ENCODE data around the gene CCNI.
A peak's percentile ranks its signal among the peaks of the same experiment; 100 is the strongest.
"Not testable (repeated sequence)": the region's sequence is repeated elsewhere in the genome, so short reads cannot be mapped to it uniquely, and the experiment has no call there.

The CCNI gene

DNA sequence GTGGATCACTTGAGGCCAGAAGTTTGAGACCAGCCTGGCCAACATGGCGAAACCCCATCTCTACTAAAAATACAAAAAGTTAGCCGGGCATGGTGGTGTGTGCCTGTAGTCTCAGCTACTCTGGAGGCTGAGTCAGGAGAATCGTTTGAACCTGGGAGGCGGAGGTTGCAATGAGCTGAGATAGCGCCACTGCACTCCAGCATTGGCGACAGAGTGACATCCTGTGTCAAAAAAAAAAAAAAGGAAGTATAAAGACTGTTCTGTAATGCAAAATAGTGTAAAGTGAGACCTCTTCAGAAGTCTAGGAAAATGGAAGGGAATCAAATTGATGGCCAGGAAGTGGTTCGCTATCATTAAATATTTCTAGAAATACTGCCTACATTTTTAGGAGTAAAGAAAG, 5.0 kb upstream of the CCNI start:
- not testable (repeated sequence) for DNase-seq

DNA sequence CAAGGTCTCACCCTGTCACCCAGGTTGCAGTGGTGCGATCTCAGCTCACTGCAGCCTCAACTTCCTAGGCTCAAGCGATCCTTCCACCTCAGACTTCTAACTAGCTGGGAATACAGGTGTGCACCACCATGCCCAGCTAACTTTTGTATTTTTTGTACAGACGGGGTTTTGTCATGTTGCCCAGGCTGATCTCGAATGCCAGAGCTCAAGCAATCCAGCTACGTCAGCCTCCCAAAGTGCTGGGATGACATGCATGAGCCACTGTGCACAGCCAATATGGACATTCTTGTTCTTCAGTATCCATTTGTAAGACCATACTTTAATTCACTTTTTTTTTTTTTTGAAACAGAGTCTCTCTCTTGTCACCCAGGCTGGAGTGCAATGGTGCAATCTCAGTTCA, 3.5 kb upstream of the CCNI start:
- DNase-seq: no peak

DNA sequence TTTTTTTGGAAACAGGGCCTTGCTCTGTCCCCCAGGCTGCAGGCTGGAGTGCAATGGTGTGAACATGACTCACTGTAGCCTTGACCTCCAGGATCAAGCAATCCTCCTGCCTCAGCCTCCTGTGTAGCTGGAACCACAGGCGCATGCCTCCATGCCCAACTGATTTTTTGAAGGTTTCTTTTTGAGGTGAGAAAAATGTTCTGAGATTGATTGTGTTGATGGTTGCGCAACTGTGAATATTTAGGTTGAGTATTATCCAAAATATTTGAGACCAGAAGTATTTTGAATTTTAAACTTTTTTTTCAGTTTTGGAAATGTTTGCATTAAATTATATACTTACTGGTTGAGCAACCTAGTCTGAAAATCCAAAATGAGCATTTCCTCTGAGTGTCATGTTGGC, 2.6 kb upstream of the CCNI start:
- DNase-seq: no peak

DNA sequence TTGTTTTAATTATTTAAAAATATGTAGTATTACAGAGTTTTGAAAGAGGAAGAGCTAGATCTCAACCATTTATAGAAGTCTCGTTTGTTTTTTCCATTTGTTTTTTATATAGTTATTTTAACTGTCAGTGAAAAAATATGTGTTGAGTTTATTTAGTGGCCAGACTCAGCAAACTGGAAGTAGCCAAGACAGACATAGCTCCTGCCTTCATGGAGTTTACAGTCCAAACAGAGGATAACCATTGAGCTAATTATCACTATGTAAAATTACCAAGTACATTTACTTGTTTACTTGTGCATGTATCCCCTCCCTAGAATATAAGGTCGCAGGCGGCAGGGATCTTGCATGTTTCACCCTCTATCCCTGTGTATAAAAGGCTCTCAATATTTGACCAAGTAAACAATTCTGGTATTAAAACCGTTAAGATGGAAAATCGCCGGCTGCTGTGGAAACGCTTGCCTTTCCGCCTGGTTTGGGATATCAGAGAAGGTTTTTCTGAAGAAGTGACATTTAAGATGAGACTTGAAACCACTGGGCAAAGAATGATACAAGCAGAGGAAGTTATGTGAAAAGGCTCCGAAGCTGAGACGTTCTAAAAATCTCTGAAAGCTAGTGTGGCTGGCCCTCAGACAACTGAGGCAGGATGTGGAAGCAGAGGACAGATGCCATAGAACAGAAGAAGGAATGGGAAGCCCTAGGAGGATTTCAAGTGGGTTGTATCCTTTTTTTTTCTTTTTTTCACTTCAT, 1.3 kb upstream of the CCNI start:
- DNase-seq: no peak

DNA sequence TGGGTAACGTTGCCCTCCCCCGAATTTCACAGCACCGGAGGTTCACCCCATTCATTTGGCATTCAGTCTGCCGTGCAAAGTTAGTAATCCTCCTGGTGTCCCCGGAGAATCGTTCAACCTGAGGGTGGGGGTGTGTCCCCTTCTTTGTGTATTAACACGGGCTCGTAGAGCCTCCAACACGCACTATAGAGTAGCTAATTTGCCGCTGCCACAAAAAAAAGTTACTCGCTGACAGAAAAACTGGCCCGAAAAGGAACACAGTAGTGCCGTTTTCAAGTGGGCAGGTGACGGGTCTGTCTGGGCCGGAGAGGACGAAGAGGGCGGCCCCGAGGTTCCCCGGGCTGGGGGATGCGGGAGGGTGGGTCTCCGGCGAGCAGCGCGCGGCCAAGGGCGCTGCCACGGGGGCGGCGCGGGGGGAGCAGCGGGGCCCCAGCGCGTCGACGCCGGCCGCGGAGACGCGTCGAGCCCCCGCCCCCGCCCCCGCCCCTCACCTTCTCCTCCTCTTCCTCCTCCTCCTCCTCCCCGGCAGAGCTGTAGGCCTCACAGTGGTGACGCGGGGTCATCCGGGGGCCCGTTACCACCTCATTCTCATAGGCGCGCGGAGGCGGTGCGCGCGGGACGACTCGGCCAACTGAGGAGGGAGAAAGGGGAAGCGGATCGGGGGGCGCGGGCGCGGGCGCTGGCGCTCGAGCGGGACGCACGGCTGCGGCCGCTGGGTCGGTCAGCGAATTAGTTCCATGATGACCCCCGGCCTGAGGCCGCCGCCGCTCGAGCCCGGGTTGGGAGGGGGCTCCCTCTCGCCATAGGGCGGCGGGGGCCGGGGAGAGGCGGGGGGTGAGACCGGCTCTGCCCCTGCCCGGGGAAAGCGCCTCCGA, 571 bp downstream of the CCNI start:
- no peak for DNase-seq

DNA sequence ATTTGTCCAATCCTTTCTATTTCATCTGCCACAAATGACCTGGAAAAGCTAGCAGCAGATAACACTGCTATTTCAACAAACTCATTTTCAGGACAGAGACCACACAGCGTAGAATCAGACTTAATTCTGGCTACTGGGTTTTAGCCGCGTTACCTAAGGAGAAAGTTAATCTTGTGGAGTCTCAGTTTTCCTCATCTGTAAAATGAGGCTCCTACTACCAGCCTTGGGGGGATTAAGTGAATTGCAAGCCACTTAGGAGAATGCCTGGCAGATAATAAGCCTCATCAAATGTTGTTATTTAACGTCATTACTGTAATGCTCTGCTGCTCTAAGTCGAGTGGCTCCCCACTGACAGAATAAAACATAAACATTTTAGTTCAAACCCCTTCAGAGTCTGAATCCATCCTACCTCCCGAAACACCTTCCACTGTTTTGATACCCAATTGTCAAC, 1.4 kb downstream of the CCNI start:
- DNase-seq: no peak

DNA sequence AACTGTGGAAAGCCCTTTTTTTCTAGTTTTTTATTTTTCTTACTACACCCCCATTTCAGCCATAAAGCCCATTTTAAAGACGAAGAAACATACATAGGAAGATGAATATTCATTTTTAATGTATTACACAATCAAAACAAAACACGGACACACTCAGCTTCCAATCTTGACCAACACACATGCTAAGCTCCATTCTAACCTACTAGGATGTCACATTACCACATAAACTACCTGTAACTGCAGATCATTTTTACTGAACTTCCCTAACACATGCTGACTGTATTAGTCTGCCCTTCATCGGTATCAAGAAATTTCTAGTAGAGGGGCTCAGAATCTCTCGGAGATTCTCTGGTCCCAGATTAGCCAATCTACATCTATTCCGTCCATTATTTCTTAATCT, 1.8 kb downstream of the CCNI start:
- DNase-seq: no peak

DNA sequence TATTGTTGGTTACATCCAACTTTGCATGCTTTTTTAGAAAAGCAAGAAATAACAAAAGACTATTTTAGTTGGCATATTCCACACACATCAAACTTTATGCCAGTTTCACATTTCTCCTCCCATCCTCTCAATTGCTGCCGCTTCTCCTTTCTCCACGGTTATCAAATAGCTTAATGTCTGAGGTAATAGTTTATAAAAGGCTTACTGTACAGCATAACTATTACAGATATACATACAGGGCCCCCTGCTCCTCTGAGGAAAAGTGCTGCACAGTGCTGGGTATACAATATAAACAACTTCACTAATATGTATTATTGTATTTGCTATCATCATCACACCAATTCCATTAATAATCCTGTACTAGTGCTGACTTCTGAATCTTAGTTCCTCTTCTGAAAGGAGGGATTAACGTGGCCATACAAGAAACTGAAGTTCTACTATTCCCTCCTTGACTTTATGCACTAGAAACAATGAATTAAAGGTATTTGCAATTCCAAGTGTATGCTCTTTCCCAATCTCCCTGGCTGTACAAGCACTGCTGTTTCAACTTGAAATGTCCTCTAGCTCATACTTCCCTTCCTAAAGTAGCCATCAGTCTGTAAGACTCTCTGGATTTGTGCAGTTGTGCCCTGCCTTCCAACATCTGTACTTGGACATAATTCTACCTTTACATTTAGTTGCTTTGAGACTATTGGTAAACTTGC, 2.5 kb downstream of the CCNI start:
- no peak for DNase-seq

DNA sequence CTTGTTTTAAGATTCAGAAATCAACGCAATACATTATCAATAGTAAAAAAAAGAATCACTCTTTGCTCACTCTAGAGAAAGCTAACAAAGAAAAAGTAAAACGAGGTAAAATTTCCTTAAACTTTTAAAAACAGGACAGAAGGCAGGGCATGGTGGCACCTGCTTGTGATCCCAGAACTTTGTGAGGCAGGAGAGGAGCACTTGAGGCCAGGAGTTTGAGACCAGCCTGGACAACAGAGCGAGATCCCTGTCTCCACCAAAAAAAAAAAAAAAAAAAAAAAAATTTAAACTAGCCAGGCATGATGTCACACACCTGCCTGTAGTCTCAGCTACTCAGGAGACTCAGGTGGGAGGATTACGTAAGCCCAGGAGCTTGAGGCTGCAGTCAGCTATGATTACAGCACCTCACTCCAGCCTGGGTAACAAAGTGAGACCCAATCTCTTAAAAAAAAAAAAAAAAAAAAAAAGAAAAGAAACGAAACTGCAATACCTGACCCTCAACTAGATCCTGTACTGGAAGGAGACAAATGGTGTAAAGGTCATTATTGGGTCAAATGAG, 3.5 kb downstream of the CCNI start:
- DNase-seq: no peak

DNA sequence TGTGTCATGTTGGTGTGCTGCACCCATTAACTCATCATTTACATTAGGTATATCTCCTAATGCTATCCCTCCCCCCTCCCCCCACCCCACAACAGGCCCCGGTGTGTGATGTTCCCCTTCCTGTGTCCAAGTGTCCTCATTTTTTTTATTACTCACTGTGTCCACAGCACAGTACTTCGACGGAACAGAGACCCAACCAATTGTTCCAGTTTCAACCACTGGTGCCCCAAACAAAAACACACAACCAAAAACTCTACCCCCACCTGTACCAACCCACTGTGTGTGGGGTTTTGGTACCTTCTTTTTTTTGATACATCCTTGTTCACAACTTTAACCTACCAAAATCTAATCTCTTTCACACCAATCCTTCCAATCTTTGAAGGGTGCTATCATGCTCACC, 6.3 kb downstream of the CCNI start:
- not testable (repeated sequence) for DNase-seq

DNA sequence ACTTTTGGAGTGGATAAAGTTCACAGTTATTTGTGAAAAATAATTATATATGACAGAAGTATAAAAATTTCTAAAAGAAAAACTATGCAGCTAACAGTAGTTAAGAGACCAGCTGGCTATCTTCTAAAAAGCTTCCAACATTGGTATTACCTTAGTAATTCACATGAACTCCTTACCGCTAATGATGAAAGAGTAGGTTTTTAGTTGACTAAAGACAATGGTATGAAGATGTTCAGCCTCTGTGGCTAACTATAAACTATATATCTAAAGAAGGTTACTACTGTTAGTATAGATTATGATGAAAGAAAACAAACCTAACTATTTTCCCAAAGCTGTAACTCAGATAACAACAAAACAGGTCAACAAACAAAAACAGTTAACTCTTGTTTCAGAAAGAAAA, 10.4 kb downstream of the CCNI start:
- no peak for DNase-seq

DNA sequence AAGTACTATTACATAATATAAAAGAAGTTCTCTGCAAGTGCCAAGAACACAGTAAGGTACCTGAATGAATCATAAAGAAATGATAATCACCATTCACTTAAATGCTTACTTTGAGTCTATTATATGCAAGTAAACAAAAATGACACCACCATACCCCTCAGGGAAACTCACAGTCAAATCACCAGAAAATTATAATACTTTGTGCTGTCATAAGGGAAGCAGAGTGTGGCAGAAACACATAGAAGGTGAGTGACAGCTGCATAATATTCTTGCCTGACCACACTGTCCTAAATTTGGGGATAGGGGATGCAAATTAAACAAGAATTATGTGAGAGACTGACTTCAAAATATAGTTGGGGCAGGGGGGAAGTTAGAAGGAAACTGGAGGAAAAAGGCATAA, 12.9 kb downstream of the CCNI start:
- no peak for DNase-seq

DNA sequence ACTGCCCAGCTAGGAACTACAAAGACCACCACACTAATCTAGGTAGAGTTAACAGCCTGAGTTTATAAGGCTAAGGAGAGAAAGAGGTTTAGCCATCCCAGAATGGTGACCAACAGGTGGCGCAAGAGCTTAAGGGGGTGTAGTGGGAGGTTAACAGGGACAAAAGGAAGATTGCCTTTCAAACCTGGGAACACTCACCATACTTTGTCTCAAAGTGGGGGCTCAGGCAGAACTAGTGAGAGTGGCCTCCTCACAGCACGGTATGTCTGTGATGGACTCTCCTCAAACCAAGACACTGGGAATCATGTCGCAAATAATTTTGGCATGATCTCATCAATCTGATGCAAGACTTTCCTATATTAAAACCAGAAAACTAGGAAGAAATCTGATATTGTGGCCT, 23.4 kb downstream of the CCNI start:
- DNase-seq: peak; percentile 7

DNA sequence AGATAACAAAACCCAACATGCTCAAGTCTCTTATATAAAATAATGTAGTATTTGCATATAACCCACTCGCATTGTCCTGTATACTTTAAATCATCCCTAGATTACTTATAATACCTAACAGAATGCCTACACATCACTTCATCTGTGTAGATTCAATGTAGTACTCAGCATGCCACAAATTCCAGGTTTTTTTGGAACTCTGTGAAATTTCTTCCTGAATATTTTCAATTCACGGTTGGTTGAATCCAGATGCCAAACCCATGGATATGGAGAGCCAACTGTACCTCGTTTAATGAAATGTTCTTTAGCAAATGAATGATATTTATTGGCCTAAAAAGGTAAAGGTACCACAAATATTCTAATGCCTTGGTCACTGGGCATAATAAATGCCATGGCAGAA, 24.8 kb downstream of the CCNI start:
- no peak for DNase-seq

DNA sequence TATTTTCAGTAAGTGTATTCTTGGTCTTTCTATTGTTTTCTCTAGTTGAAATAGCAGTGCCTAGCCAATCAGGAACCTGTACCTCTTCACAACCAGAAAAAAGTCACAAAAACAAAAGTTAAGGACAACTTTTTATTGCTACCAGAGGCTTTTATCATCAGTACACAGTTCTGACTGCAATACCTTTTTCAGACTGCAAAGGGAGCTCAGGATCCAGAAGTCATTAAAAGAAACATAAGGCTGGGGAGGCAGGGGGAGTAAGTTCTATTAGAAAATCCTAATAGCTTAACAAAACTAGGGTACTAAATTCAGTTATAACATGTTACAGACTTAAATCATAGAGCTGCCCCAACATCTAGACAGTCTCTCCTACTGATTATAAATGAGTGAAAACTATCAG, 28.8 kb downstream of the CCNI start:
- DNase-seq: no peak

DNA sequence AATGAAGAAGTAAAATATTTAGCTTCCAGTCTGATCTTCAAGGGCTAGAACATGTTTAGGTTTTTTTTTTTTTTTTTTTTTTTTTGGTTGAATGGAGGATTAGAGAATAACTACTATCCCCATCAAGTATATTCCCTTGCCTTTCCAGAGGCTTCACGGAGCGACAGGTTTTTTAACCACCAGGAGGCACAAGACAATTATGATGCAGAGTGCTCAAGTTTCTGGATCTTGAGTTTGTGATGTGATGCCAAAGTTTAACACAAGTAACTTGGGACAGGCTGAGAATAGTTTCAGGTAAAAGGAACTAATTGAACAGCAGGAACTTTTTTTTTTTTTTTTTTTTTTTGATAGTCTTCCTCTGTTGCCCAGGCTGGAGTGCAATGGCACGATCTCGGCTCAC, 30.3 kb downstream of the CCNI start:
- no peak for DNase-seq

DNA sequence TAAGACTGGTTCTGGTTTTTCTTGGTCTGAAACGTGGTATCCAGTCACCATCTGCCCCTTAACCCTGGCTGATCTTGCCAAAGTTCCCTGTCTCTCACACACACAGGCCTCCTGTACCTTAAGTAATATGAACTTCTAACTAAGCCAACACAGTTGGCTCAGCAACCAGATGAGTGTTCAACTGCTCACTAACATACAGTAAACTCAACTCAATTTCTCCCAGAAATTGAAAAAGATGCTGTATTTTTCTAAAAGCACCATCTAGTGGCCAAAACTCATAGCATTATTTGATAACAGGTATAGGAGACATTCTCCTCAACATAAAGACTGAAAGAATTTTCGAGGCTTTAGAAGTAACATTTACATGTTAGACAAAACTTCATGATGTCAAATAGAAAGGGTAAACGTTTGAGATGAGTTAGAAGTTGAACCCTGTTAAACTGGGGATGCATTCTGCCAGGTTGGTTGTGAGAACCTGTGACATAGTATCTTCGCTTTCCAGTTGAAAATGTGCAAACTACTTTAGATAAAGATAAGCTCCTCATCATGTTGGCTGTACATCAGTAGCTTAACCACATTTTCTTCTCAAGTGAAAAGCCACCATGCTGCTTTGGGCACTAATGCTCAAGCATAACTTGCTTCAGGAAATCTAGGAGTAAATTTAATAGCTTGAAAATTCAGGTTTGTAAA, 31.2 kb downstream of the CCNI start:
- DNase-seq: peak; percentile 20

DNA sequence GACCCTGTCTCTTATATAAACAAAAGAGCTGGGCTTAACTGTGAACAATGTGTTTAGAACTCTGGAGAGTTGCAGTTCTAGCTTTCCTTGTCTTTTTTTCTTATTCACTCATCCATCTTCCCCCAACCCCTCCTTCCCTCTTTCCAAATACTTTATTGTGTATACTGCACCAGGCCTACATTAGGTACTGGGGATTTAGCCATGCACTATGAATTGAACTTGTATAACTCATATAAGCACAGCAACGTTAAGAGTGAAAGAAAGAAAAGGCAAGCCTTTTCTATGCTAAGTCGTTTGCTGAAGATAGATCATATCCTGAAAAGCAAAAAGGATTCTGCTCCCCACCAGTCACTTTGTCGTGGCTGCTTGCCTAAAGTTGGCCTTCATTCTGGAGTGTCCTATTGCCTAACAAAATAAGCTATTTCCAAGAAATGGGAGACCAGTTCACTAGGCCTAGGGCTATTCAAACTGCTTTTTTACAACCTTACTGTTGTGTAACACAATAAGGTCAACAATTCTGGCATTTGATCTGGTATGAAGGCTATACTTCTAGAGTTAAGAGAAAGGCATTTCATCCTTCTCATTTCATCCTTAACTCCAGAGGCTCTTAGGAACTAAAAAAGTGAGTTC, 32.2 kb downstream of the CCNI start:
- DNase-seq: no peak

DNA sequence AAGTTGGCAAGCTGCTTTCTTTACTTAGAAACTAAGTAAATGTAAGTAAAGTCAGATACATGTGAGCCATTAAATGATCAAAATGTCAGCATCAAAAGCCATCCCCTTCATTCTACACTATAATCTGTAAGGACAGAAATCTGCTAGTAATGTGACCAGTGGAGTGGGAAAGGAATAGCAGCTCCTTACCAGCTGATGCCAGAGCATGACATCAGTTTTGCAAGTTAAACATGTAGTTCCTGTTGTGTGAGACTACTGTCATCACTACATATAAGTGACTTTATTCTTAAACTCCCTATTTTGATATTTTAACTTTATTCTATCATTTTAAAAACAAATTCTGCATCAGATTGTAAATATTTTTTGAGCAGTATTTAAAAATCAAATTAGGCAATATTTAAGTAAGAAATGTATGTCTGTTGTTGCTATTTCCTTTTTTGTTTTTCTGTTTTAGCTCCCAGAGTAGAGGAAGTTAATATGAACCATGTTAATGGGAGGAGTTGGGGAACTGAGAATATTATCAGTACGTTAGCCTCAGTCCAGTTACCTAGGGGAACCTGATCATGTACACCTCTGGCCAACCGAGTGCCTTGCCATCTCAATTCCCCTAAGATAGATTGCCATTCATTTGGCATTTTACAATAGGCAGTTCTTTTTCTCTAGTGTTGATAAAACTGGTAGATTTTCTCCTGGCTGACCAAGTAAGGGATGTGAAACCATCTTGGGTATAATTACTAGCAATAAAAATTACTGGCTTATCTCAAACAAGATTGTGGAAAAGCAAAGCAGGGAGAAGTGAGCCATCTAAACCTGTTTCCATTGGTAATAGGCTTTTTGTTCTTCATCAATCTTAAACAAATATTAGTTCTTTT, 34.7 kb downstream of the CCNI start:
- no peak for DNase-seq

DNA sequence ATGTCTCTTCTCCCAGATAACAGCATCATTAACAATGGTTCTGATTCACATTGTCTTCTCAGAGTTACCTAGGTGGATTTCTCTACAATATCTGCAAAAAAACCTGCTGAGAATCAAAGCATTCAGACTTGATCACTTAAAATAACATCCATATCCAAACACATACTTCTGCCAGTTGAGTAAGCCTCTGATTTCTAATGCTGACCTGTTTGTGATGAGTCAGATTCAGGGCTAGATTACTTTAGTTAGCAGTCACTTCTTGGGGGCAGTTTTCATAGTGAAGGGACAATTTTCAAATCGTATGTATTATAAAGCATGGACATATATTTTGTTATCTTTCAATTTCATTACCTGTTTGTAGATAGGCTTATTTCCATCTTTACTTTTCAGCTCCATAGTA, 35.5 kb downstream of the CCNI start:
- DNase-seq: no peak

DNA sequence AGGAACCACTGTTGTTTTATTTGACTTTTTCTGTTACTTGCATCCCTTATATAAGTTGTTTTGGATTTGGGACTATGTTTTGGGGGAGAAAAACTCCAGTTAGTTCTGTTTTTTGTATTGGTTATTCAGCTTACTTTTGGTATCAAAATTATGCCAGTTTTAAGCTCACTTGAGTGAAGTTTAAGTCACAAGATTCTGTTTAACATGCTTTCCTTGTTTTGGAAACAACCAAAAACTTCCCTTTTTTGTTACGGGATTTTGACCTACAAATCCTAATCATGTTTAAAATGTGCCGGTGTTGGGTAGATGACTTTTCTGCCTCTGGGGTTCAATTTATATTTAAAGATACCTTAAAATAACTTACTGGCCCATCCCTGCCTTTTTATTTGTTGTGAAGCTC, 36.0 kb downstream of the CCNI start:
- DNase-seq: no peak
